Subcutaneous adipose tissue (tissue), 4 donors: ENCODE measurements around the gene TSSK2. TPM values are rescaled to one million over a fixed set of nuclear protein-coding genes. Genes with fewer than 3 reads are reported as not detected.

ENCODE experiments used
- CTCF ChIP-seq: fragments of 450-650 bp; IDR thresholded peaks from one replicate; pipeline ENCODE4 v1.5.1; 2016; ENCODE audit warnings: low read depth, mild to moderate bottlenecking, control low read depth, antibody characterized with exemption, moderate library complexity
- total RNA-seq, 4 donors: library from RNA; depleted of rRNA; stranded (reverse); fragments of >200 nt; gene quantifications; one replicate each; pipeline ENCODE4 v1.1.0, GENCODE V29; 2016

Gene TSSK2
- total RNA-seq, 4 donors from 2014 or later: not detected

- no peak for TF ChIP-seq CTCF
Measured at GRCh38 chr22:19108807-19109197, 22.3 kb upstream of the TSSK2 start.

- TF ChIP-seq CTCF: no peak
Measured at GRCh38 chr22:19109198-19110063, 21.7 kb upstream of the TSSK2 start.

GRCh38 chr22:19110064-19110458 is 21.0 kb upstream of the TSSK2 start:
- TF ChIP-seq CTCF: no peak

GRCh38 chr22:19110646-19111045 is 20.5 kb upstream of the TSSK2 start:
- TF ChIP-seq CTCF: no peak

GRCh38 chr22:19111140-19111539 is 20.0 kb upstream of the TSSK2 start:
- no peak for TF ChIP-seq CTCF

- TF ChIP-seq CTCF: no peak
Measured at GRCh38 chr22:19111584-19111983, 19.5 kb upstream of the TSSK2 start.

- no peak for TF ChIP-seq CTCF
Measured at GRCh38 chr22:19113429-19113828, 17.7 kb upstream of the TSSK2 start.
